ENCODE results near the gene B4GALT6.

- TF ChIP-seq POLR2AphosphoS5 (IDR thresholded peaks at IDR 0.05) (no peak), CTCF (IDR thresholded peaks at IDR 0.05) (no peak), POLR2A (IDR thresholded peaks at IDR 0.05) (no peak), EP300 (IDR thresholded peaks at IDR 0.05; ENCODE audit: low read depth) (no peak)
Observed at GRCh38 chr18:31636387-31636786, 48.0 kb downstream of the B4GALT6 start.

Measured in transverse colon (tissue), 4 donors.